HFFc6 (cell line): Measurements from ENCODE around the gene CFAP410. TPM values are rescaled to one million over a fixed set of nuclear protein-coding genes. Genes with fewer than 3 reads are reported as not detected.

Experiments
- DNase-seq: peaks from one replicate; pipeline ENCODE4 v3.0.0-alpha.2; 2018
- H3K27ac Mint-ChIP-seq: 2 replicates; pipeline ENCODE4 v1.8.0; 2020; ENCODE audit warnings: mild to moderate bottlenecking, mixed read lengths
- H3K27me3 Mint-ChIP-seq: 2 replicates; pipeline ENCODE4 v1.8.0; 2021; ENCODE audit warnings: mild to moderate bottlenecking, moderate library complexity, mixed read lengths; ENCODE audit not compliant: insufficient read depth
- H3K36me3 Mint-ChIP-seq: 2 replicates; pipeline ENCODE4 v1.8.0; 2021; ENCODE audit warnings: low read depth, mixed read lengths
- H3K4me1 Mint-ChIP-seq: 2 replicates; pipeline ENCODE4 v1.8.0; 2020; ENCODE audit warnings: low read depth, mixed read lengths
- H3K4me3 Mint-ChIP-seq: 2 replicates; pipeline ENCODE4 v1.8.0; 2020; ENCODE audit warnings: mild to moderate bottlenecking, moderate library complexity, mixed read lengths
- H3K9me3 Mint-ChIP-seq: 2 replicates; pipeline ENCODE4 v1.8.0; 2020; ENCODE audit warnings: mild to moderate bottlenecking, mixed read lengths
- CTCF ChIP-seq: fragments of 200-600 bp; sonication (generic); IDR thresholded peaks from 2 replicates; pipeline ENCODE4 v1.5.0; 2021; ENCODE audit warnings: antibody characterized with exemption, mild to moderate bottlenecking
- total RNA-seq, 6 experiments: library from RNA; stranded (reverse); fragmentation: NEBNext Ultra II Directional; extraction: Animal tissue kit (Norgen Biotek cat#: 25700); gene quantifications; 2 replicates in 1 of 6; 3 replicates in 5 of 6; pipeline ENCODE4 v1.2.3, GENCODE V29; 2021

CFAP410 gene
- total RNA-seq, 6 experiments from 2014 or later = 7.5 to 13.0 (median 9.7) TPM

DNA sequence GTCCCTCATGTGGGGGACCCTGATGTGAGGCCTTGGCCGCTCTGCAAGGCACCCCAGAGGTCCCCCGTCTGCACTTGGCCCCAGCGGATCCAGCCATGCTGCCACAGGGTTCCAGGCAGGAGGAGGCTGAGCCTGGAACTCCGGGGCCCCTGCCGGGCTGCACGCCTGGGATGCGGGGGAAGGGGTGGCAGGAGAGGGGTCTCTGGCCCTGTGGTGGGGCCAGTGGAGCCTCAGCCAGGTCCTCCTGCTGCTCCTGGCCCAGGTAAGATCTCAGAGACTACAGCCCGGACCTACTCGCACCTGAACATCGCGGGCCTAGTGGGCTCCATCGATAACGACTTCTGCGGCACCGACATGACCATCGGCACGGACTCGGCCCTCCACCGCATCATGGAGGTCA, 26.5 kb downstream of the CFAP410 start:
- peaks cover 11% of the 10 kb centered on the region for H3K36me3 Mint-ChIP-seq
- no peak overlapping the region for H3K27ac Mint-ChIP-seq
- H3K4me3 Mint-ChIP-seq = no peak overlapping the region
- TF ChIP-seq CTCF = no peak
- DNase-seq = no peak
- H3K27me3 Mint-ChIP-seq = no peaks in the 10 kb centered on the region; the same call in 1 of the 2 replicates
- H3K9me3 Mint-ChIP-seq = no peaks in the 10 kb centered on the region
- H3K4me1 Mint-ChIP-seq = no peaks in the 10 kb centered on the region

- Mint-ChIP-seq H3K9me3 (no peaks in the 10 kb centered on the region), H3K4me3 (no peak overlapping the region), H3K27ac (no peak overlapping the region), H3K27me3 (no peaks in the 10 kb centered on the region; the same call in 1 of the 2 replicates), H3K4me1 (no peaks in the 10 kb centered on the region), H3K36me3 (peaks cover 11% of the 10 kb centered on the region)
- no peak for DNase-seq
- no peak for TF ChIP-seq CTCF
Observed at GRCh38 chr21:44312089-44312488, 27.1 kb downstream of the CFAP410 start.

- no peaks in the 10 kb centered on the region; the same call in 1 of the 2 replicates for H3K27me3 Mint-ChIP-seq
- H3K4me3 Mint-ChIP-seq = no peak overlapping the region
- no peak overlapping the region for H3K27ac Mint-ChIP-seq
- TF ChIP-seq CTCF = no peak
- H3K36me3 Mint-ChIP-seq = peaks cover 7% of the 10 kb centered on the region
- no peaks in the 10 kb centered on the region for H3K9me3 Mint-ChIP-seq
- DNase-seq = no peak
- no peaks in the 10 kb centered on the region for H3K4me1 Mint-ChIP-seq
Observed at GRCh38 chr21:44310628-44311507, 28.3 kb downstream of the CFAP410 start.

- Mint-ChIP-seq H3K4me3 (no peak overlapping the region), H3K36me3 (peaks cover 7% of the 10 kb centered on the region), H3K9me3 (no peaks in the 10 kb centered on the region), H3K4me1 (peaks cover 7% of the 10 kb centered on the region), H3K27me3 (peaks cover 2% of the 10 kb centered on the region), H3K27ac (no peak overlapping the region)
- DNase-seq = no peak
- TF ChIP-seq CTCF = no peak
Observed at GRCh38 chr21:44306936-44307704, 32.1 kb downstream of the CFAP410 start.

DNA sequence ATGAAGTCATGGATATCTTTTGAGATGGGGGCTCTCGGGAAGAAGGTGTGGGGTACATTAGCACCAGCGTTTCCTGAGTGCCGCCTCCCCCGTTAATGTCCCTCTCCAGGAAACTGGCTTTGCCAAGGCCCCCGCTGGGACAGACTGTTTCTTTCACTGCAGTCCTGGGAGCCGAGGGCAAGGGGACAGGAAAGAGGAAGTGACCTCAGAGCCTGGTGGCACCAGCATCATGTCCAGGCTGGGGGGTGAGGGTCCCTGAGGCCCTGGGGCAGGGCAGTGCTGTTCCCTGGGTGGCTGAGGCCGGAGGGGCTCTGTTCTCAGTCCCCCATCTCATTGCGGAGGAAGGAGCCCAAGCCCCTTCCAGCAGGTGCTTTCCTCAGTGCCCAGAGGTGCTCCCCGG, 33.5 kb downstream of the CFAP410 start:
- H3K27ac Mint-ChIP-seq = no peak overlapping the region
- H3K9me3 Mint-ChIP-seq = no peaks in the 10 kb centered on the region
- H3K4me3 Mint-ChIP-seq = no peak overlapping the region
- peaks cover 15% of the 10 kb centered on the region for H3K4me1 Mint-ChIP-seq
- TF ChIP-seq CTCF = no peak
- no peaks in the 10 kb centered on the region for H3K36me3 Mint-ChIP-seq
- no peak for DNase-seq
- peaks cover 5% of the 10 kb centered on the region for H3K27me3 Mint-ChIP-seq
